ENCODE results near the gene GAPDHS.

GAPDHS gene

GRCh38 chr19:35533201-35533821 lies at the start of gene GAPDHS:
Gene GAPDHS (plus strand): TSS chr19:35533456. CDS start chr19:35533528, 72 bp downstream.
- Histone ChIP-seq H3K36me3 (ENCODE audit: control insufficient read depth, insufficient read depth, low read length) (no peaks in the 10 kb centered on the region), H3K9ac (ENCODE audit: low read depth, low read length) (no peak within 1 kb of the TSS), H3K4me3 (ENCODE audit: low read depth, low read length) (no peak within 1 kb of the TSS), H3K27ac (ENCODE audit: low read depth, low read length) (no peak within 1 kb of the TSS), H3K4me1 (ENCODE audit: control insufficient read depth, insufficient read depth, low read length) (peaks cover 9% of the 10 kb centered on the region), H3K27me3 (ENCODE audit: control insufficient read depth, insufficient read depth, low read length) (peaks cover 3% of the 10 kb centered on the region; the same call in 1 of the 2 replicates), H3K9me3 (ENCODE audit: control insufficient read depth, insufficient read depth, low read length) (no peaks in the 10 kb centered on the region)

DNA sequence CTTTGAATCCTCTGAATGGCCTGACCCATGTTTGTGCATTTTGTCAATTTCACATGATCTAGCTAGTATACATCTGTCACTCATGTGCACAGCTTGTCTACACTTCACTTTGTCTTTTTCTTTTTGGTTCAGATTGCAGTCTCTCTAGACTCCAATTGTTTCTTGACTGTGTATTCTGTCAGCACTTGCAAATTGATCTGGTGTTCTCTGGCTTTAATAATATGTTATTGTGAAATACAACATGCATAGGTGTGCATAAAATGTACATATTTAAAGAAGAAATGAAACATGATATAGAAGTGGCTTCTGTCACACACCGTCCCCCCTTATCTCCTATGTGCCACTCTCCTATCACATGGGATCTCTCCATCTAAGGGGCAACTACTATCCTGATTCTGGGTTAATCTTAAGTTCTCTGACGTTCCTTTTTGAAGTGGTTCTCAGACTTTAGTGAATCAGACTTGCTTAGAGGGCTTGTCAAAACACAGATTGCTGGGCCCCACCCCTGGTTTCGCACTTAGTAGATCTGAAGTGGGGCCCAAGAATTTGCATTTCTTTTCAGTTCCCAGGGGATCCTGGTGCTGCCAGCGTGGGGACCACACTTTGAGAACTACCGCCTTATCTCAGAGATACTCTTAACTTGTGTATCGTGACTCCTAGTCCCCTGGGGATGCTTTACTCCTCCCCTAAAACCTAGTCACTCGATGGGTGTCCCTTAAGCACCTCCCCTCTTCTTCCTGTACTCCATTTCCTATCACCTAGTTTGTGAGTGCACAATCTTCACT lies 48.8 kb upstream of the GAPDHS start:
- Histone ChIP-seq H3K4me3 (ENCODE audit: low read depth, low read length) (no peak overlapping the region), H3K27ac (ENCODE audit: low read depth, low read length) (no peak overlapping the region), H3K27me3 (ENCODE audit: control insufficient read depth, insufficient read depth, low read length) (peaks cover 6% of the 10 kb centered on the region; the same call in 1 of the 2 replicates)

GRCh38 chr19:35486268-35486708 lies 47.0 kb upstream of the GAPDHS start:
- peaks cover 6% of the 10 kb centered on the region; the same call in 1 of the 2 replicates for H3K27me3 ChIP-seq (ENCODE audit: control insufficient read depth, insufficient read depth, low read length)
- no peak overlapping the region for H3K9ac ChIP-seq (ENCODE audit: low read depth, low read length)
- H3K9me3 ChIP-seq (ENCODE audit: control insufficient read depth, insufficient read depth, low read length): no peaks in the 10 kb centered on the region
- H3K36me3 ChIP-seq (ENCODE audit: control insufficient read depth, insufficient read depth, low read length): no peaks in the 10 kb centered on the region
- no peaks in the 10 kb centered on the region for H3K4me1 ChIP-seq (ENCODE audit: control insufficient read depth, insufficient read depth, low read length)
- no peak overlapping the region for H3K27ac ChIP-seq (ENCODE audit: low read depth, low read length)
- H3K4me3 ChIP-seq (ENCODE audit: low read depth, low read length): no peak overlapping the region

More for the DNA sequence above, 48.8 kb upstream of the GAPDHS start:
- Histone ChIP-seq H3K36me3 (ENCODE audit: control insufficient read depth, insufficient read depth, low read length) (no peaks in the 10 kb centered on the region), H3K4me1 (ENCODE audit: control insufficient read depth, insufficient read depth, low read length) (no peaks in the 10 kb centered on the region), H3K9ac (ENCODE audit: low read depth, low read length) (no peak overlapping the region), H3K9me3 (ENCODE audit: control insufficient read depth, insufficient read depth, low read length) (no peaks in the 10 kb centered on the region)

GRCh38 chr19:35487656-35488182 lies 45.5 kb upstream of the GAPDHS start:
- H3K9me3 ChIP-seq (ENCODE audit: control insufficient read depth, insufficient read depth, low read length): no peaks in the 10 kb centered on the region
- H3K4me1 ChIP-seq (ENCODE audit: control insufficient read depth, insufficient read depth, low read length): no peaks in the 10 kb centered on the region
- peaks cover 12% of the 10 kb centered on the region; the same call in 1 of the 2 replicates for H3K27me3 ChIP-seq (ENCODE audit: control insufficient read depth, insufficient read depth, low read length)
- no peaks in the 10 kb centered on the region for H3K36me3 ChIP-seq (ENCODE audit: control insufficient read depth, insufficient read depth, low read length)
- H3K4me3 ChIP-seq (ENCODE audit: low read depth, low read length): no peak overlapping the region
- H3K27ac ChIP-seq (ENCODE audit: low read depth, low read length): no peak overlapping the region
- no peak overlapping the region for H3K9ac ChIP-seq (ENCODE audit: low read depth, low read length)

- Histone ChIP-seq H3K9ac (ENCODE audit: low read depth, low read length) (no peak overlapping the region), H3K27me3 (ENCODE audit: control insufficient read depth, insufficient read depth, low read length) (peaks cover 12% of the 10 kb centered on the region; the same call in 1 of the 2 replicates)
Observed at GRCh38 chr19:35488677-35489076, 44.6 kb upstream of the GAPDHS start.

DNA sequence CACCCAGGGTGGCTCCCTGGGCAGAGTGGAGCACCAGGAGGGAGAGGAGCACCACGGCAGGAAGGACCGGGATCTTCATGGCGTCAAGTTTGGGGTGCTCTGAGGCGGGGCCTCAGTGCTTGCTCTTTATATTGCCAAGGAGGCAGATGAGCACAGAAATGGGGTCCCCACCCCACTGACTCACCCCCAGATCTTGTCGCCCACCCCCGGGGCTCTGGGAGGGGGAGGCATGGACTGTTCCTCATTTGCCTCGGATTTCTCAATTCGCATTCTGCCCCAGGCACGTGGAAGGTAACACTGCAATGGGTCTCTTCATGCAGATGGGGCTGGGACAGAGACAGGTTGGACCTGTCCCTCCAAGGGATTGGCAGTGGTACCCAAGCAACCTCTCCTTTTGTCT lies 42.9 kb upstream of the GAPDHS start, which contains the start of gene KRTDAP:
Gene KRTDAP, minus strand, starts transcription at position 101 of the 400 bp plus-strand sequence. Its CDS starts 22 bp downstream, at position 79.
- no peaks in the 10 kb centered on the region for H3K36me3 ChIP-seq (ENCODE audit: control insufficient read depth, insufficient read depth, low read length)
- H3K4me1 ChIP-seq (ENCODE audit: control insufficient read depth, insufficient read depth, low read length): 0 out of 2 replicates have a peak, but pooled peaks cover 4% of the 10 kb centered on the region
- H3K27ac ChIP-seq (ENCODE audit: low read depth, low read length): no peak within 1 kb of the TSS
- H3K4me3 ChIP-seq (ENCODE audit: low read depth, low read length): no peak within 1 kb of the TSS
- no peak within 1 kb of the TSS for H3K9ac ChIP-seq (ENCODE audit: low read depth, low read length)
- no peaks in the 10 kb centered on the region for H3K9me3 ChIP-seq (ENCODE audit: control insufficient read depth, insufficient read depth, low read length)
- peaks cover 12% of the 10 kb centered on the region; the same call in 1 of the 2 replicates for H3K27me3 ChIP-seq (ENCODE audit: control insufficient read depth, insufficient read depth, low read length)

More at GRCh38 chr19:35488677-35489076, 44.6 kb upstream of the GAPDHS start:
- Histone ChIP-seq H3K36me3 (ENCODE audit: control insufficient read depth, insufficient read depth, low read length) (no peaks in the 10 kb centered on the region), H3K4me3 (ENCODE audit: low read depth, low read length) (no peak overlapping the region), H3K27ac (ENCODE audit: low read depth, low read length) (no peak overlapping the region), H3K9me3 (ENCODE audit: control insufficient read depth, insufficient read depth, low read length) (no peaks in the 10 kb centered on the region), H3K4me1 (ENCODE audit: control insufficient read depth, insufficient read depth, low read length) (no peaks in the 10 kb centered on the region)

DNA sequence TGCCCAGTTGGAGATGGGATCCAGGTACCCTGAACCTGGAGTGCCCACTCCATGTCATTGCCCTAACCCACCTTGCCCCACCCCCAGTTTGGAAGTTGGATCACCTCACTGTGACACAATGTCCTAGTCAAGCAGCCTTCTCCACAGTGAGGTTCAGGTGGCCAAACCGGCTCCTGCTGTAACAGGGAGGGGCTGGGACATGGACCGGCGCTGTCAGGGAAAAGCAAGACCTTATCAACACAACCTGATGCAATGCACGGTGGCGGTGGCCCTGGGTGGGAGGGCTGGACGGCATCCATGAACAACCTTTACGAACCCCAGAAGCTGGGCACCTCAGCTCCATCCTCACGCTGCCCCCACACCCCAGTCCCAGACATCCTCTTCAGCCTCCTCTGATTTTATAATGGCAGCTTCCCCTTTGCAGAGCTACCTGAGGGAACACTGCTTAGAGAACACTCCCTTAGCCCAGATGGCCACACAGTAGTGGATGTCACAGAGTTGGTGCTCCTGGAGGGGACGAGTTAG lies 41.4 kb upstream of the GAPDHS start:
- Histone ChIP-seq H3K27ac (ENCODE audit: low read depth, low read length) (no peak overlapping the region), H3K36me3 (ENCODE audit: control insufficient read depth, insufficient read depth, low read length) (peaks cover under 1% of the 10 kb centered on the region; the same call in 1 of the 2 replicates), H3K4me3 (ENCODE audit: low read depth, low read length) (no peak overlapping the region), H3K27me3 (ENCODE audit: control insufficient read depth, insufficient read depth, low read length) (peaks cover 10% of the 10 kb centered on the region; the same call in 1 of the 2 replicates), H3K9me3 (ENCODE audit: control insufficient read depth, insufficient read depth, low read length) (no peaks in the 10 kb centered on the region), H3K4me1 (ENCODE audit: control insufficient read depth, insufficient read depth, low read length) (peaks cover 8% of the 10 kb centered on the region), H3K9ac (ENCODE audit: low read depth, low read length) (no peak overlapping the region)

- peaks cover 6% of the 10 kb centered on the region; the same call in 1 of the 2 replicates for H3K27me3 ChIP-seq (ENCODE audit: control insufficient read depth, insufficient read depth, low read length)
Observed at GRCh38 chr19:35493971-35494370, 39.3 kb upstream of the GAPDHS start.

DNA sequence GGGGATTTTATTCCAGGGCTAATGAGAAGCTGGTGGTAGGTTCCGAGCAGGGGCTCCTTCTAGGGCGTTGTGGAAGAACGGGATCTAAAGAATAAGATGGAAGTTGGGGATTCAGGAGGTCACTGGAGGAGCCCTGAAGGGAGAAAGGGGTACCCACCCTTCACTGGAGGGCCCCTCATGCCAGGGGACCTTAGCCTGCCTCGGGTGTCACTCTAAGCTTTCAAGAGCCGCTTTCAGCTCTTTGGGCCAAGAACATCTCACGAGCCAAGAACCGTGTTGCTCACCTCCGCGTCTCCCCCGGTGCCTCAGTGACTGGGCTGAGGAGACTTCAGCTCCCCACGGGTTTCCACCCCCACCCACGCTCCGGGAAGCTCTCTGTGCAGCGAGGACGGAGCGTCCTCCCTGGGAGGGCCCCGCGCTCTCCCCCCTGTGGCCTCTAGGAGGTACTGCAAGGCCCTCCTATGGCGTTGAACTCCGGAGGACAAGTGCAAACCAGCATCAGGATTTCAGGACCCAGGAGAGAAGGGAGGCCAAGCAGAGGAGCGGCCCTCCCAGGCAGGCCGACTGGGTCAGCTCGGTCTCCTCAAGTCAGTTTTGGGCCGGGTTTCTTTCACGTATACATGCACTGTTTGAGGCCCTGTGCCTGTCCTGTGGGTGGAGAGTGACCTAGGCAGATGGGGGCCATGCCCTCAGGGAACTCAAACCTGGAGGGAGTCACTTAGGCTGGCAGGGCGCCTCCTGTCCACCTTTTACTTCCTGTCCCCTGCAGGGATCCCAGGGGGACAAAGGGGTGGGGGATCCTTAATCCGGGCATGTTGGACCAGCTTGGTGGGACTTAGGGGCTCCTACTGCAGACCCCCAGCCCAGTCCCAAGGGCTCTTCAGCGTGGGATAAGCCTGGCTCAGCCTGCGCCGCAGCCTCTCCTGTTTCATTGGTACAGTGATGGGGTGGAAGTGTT lies 37.9 kb upstream of the GAPDHS start:
- H3K4me1 ChIP-seq (ENCODE audit: control insufficient read depth, insufficient read depth, low read length): peaks cover 8% of the 10 kb centered on the region
- no peak overlapping the region for H3K27ac ChIP-seq (ENCODE audit: low read depth, low read length)
- H3K36me3 ChIP-seq (ENCODE audit: control insufficient read depth, insufficient read depth, low read length): peaks cover 35% of the 10 kb centered on the region
- H3K27me3 ChIP-seq (ENCODE audit: control insufficient read depth, insufficient read depth, low read length): peaks cover 6% of the 10 kb centered on the region; the same call in 1 of the 2 replicates
- no peaks in the 10 kb centered on the region for H3K9me3 ChIP-seq (ENCODE audit: control insufficient read depth, insufficient read depth, low read length)
- H3K9ac ChIP-seq (ENCODE audit: low read depth, low read length): no peak overlapping the region
- no peak overlapping the region for H3K4me3 ChIP-seq (ENCODE audit: low read depth, low read length)

More at GRCh38 chr19:35493971-35494370, 39.3 kb upstream of the GAPDHS start:
- no peak overlapping the region for H3K9ac ChIP-seq (ENCODE audit: low read depth, low read length)
- peaks cover 8% of the 10 kb centered on the region for H3K4me1 ChIP-seq (ENCODE audit: control insufficient read depth, insufficient read depth, low read length)
- H3K9me3 ChIP-seq (ENCODE audit: control insufficient read depth, insufficient read depth, low read length): no peaks in the 10 kb centered on the region
- no peak overlapping the region for H3K4me3 ChIP-seq (ENCODE audit: low read depth, low read length)
- no peak overlapping the region for H3K27ac ChIP-seq (ENCODE audit: low read depth, low read length)
- peaks cover 21% of the 10 kb centered on the region for H3K36me3 ChIP-seq (ENCODE audit: control insufficient read depth, insufficient read depth, low read length)

GRCh38 chr19:35497406-35497805 lies 35.9 kb upstream of the GAPDHS start:
- no peak overlapping the region for H3K4me3 ChIP-seq (ENCODE audit: low read depth, low read length)
- H3K36me3 ChIP-seq (ENCODE audit: control insufficient read depth, insufficient read depth, low read length): peaks cover 53% of the 10 kb centered on the region
- H3K9ac ChIP-seq (ENCODE audit: low read depth, low read length): no peak overlapping the region
- no peak overlapping the region for H3K27ac ChIP-seq (ENCODE audit: low read depth, low read length)
- no peaks in the 10 kb centered on the region for H3K27me3 ChIP-seq (ENCODE audit: control insufficient read depth, insufficient read depth, low read length)
- H3K4me1 ChIP-seq (ENCODE audit: control insufficient read depth, insufficient read depth, low read length): peaks cover 8% of the 10 kb centered on the region
- no peaks in the 10 kb centered on the region for H3K9me3 ChIP-seq (ENCODE audit: control insufficient read depth, insufficient read depth, low read length)
